Measurements from ENCODE around the gene TMEM101. TPM values are rescaled to one million over a fixed set of nuclear protein-coding genes. Genes with fewer than 3 reads are reported as not detected.
A peak's percentile ranks its signal among the peaks of the same experiment; 100 is the strongest.

The TMEM101 gene
- total and polyA plus RNA-seq, 2 of the 8 experiments (the other 6 are each of a cell fraction or from before 2014, with no cell fraction given): 16.1 to 44.7 TPM

GRCh38 chr17:44023545-44024270 is 8.9 kb upstream of the TMEM101 start:
- Histone ChIP-seq H3K4me2 (ENCODE audit: insufficient read depth in 1 of 2, low read depth in 2 of 2, low read length in 2 of 2) (no peak overlapping the region), H2BK20ac (ENCODE audit: low read length) (no peak overlapping the region), H2BK15ac (ENCODE audit: low read length) (no peak overlapping the region), H3K4ac (replicated peaks; ENCODE audit: insufficient read length, low read depth, low read length) (no peak overlapping the region), H3K23ac (ENCODE audit: insufficient read length) (no peak overlapping the region), H2AK5ac (ENCODE audit: low read depth, low read length) (no peak overlapping the region), H3K9me3 (ENCODE audit: insufficient read depth in 2 of 2, low read depth in 1 of 2, low read length in 1 of 2) (no peaks in the 10 kb centered on the region), H3K56ac (replicated peaks; ENCODE audit: insufficient read length, low read depth, low read length) (no peak overlapping the region), H3K4me1 (replicated peaks in 1 of 4; ENCODE audit: control insufficient read depth in 3 of 4, insufficient read depth in 4 of 4, low read length in 3 of 4) (no peaks in the 10 kb centered on the region), H3K23me2 (ENCODE audit: low read depth, low read length) (no peaks in the 10 kb centered on the region), H3K27me3 (replicated peaks in 1 of 4; ENCODE audit: control insufficient read depth in 3 of 4, extremely low read depth in 1 of 4, insufficient read depth in 3 of 4, low read length in 3 of 4) (no peaks in the 10 kb centered on the region), H3K4me3 (ENCODE audit: extremely low read depth in 1 of 4, insufficient read depth in 2 of 4, low read depth in 3 of 4, low read length in 4 of 4) (no peak overlapping the region), H4K8ac (ENCODE audit: extremely low read depth, insufficient read depth, low read length) (peak overlapping the region; percentile 29; the same call in 1 of the 2 replicates), H2BK5ac (ENCODE audit: low read depth, low read length) (no peak overlapping the region), H4K91ac (replicated peaks; ENCODE audit: insufficient read length, low read length) (no peak overlapping the region), H3K9ac (replicated peaks in 1 of 4; ENCODE audit: extremely low read depth in 1 of 4, low read depth in 3 of 4, low read length in 3 of 4) (no peak overlapping the region), H3K79me2 (ENCODE audit: control insufficient read depth in 1 of 2, insufficient read depth in 2 of 2, low read length in 2 of 2) (no peaks in the 10 kb centered on the region), H3K18ac (ENCODE audit: extremely low read depth, low read length) (no peak overlapping the region), H3K27ac (ENCODE audit: low read depth, low read length) (no peak overlapping the region), H2BK12ac (ENCODE audit: low read depth, low read length) (no peak overlapping the region), H4K20me1 (replicated peaks in 1 of 2; ENCODE audit: control insufficient read depth in 1 of 2, insufficient read depth in 2 of 2, low read length in 2 of 2) (peaks cover 0 to 2% of the 10 kb centered on the region in 2 experiments), H4K5ac (ENCODE audit: insufficient read length, low read depth, low read length) (no peak overlapping the region), H2AFZ (ENCODE audit: low read length) (no peak overlapping the region), H3K36me3 (ENCODE audit: control insufficient read depth in 2 of 4, insufficient read depth in 4 of 4, low read length in 3 of 4) (peaks cover 0 to 6% (median 2%) of the 10 kb centered on the region in 4 experiments; a peak in 6 of 8 replicates), H2BK120ac (replicated peaks; ENCODE audit: low read depth, low read length) (no peak overlapping the region), H3K14ac (ENCODE audit: insufficient read length) (no peak overlapping the region), H3K79me1 (ENCODE audit: low read depth, low read length) (no peaks in the 10 kb centered on the region)
- POLR2A ChIA-PET (ENCODE audit: partially characterized antibody): interaction anchor here (0.8 to 6.9 kb wide), 5 partner anchors 8 to 43 kb away, joined by 4 to 45 read pairs (median 6); partner anchors contain the start of genes LSM12 and TMEM101
- FAIRE-seq: no peak
- no peak for DNase-seq (ENCODE audit: low read depth in 1 of 2, low spot score in 2 of 2)
- no peak for TF ChIP-seq MAFK (IDR thresholded peaks at IDR 0.05; ENCODE audit: low read depth, low read length)
- TF ChIP-seq POLR2A (IDR thresholded peaks at IDR 0.05; ENCODE audit: control extremely low read depth in 1 of 2, low read depth in 2 of 2, low read length in 2 of 2): no peak
- no peak for TF ChIP-seq EGR1 (IDR thresholded peaks at IDR 0.05; ENCODE audit: borderline replicate concordance, low read depth, low read length)
- TF ChIP-seq CBX8 (IDR thresholded peaks at IDR 0.05; ENCODE audit: borderline replicate concordance, low read depth, low read length): no peak
- no peak for TF ChIP-seq SUZ12 (IDR thresholded peaks at IDR 0.05; ENCODE audit: low read length)
- TF ChIP-seq BRCA1 (IDR thresholded peaks at IDR 0.05; ENCODE audit: low read depth, low read length): no peak
- CTCF ChIA-PET (ENCODE audit: partially characterized antibody): interaction anchor here (0.9 to 13.3 kb wide), 8 partner anchors 8 to 322 kb away, joined by 3 to 108 read pairs (median 7); partner anchors contain the start of gene GRN
- 92% methylated on average over 22 of the region's 22 CpGs; no CpG with 5 or more reads in 1 of the 2 experiments for WGBS, 2 experiments (ENCODE audit: extremely low coverage in 1 of 2, insufficient coverage in 1 of 2, insufficient read length in 1 of 2, insufficient replicate concordance in 2 of 2, low coverage in 1 of 2, low lambda C conversion rate in 2 of 2, missing lambda C conversion rate in 1 of 2)

All from H1 (cell line).